ENCODE measurements around the gene SLC35B2.

The SLC35B2 gene, protein sequence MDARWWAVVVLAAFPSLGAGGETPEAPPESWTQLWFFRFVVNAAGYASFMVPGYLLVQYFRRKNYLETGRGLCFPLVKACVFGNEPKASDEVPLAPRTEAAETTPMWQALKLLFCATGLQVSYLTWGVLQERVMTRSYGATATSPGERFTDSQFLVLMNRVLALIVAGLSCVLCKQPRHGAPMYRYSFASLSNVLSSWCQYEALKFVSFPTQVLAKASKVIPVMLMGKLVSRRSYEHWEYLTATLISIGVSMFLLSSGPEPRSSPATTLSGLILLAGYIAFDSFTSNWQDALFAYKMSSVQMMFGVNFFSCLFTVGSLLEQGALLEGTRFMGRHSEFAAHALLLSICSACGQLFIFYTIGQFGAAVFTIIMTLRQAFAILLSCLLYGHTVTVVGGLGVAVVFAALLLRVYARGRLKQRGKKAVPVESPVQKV

DNA sequence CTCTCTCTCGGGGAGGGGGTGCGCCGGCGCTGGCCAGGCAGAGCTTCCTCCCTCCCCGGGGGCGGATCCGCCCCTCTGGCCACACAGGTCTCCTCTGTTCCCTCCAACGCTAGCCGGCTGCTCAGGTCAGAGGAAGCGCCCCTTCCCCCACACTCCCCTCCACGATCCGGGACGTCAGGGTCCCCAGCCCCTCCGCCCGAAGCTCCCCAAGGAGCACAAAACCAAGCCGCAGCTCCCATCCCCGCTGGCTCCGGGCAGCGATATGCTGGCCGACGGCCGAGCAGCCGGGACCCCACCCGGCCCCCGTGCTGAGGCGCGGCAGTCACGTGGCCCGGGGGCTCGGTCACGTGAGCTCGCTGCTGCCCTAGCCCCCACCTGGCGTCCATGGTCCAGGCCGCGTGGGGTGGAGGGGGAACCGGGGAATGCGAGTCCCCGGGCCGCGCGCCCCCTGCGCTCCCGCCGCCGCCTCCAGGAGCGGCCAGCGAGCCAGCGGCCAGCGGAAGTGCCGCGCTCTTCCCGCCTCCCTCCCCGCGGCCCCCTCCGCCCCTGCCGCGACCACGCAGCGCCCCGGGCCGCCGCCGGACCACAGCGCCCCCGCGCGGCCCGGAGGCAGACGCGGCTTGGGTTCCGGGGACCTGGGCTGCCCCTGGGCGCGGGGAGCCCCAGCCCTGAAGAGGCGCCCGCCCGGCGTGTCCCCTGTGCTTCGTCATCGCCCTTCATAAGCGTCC lies at the start of gene SLC35B2:
TSS of gene SLC35B2 (minus strand) at position 504 of the 728 bp plus-strand sequence. CDS start at position 386, 118 bp downstream.
- peak; percentile 45 to 94 (median 88) for DNase-seq

GRCh38 chr6:44306710-44307109 lies 49.4 kb upstream of the SLC35B2 start:
- DNase-seq = no peak

- DNase-seq = no peak
These were observed 47.9 kb upstream of the SLC35B2 start for GRCh38 chr6:44305200-44305725.

DNA sequence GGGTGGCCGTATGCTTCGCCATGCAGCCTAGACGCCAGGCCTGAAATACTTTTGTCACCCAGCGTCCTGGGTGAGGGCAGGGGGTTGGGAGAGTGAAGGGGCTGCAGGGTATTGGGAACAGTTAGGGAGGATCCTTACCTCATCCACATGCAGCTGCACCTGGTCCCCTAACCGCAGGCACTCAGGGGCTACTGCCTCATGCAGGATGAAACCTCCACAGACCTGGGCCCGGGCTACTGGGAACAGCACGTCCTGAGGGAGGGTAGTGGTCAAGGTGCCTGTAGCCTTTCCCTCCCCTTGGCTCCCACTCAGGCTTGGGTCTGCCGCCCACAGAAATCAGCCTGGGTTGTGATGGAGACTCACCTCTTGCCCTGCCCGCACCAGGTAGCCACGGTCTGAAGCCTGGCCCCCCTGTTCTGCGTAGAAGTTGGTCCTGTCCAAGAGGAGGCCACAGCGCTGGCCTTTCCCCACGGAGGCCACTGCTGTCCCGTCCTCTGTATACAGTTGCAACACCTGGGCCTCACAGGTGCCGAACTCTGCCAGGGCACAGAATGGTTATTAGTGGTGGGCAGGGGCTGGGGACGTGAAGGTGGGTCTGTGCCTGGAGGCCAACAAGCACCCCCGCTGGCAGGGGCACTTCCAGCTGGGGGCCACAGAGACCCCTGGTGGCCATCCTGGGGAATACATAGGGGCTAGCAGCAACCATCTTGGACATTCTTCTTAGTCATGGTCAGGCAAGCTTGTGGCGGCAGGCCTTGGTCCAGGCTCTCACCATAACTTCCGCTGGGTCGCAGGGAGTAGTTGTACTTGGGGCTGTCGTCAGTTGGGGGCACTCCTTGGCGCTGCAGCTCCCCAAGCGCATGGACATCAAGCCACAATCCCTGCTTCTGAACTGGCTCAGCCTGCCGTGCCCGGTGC lies 47.2 kb upstream of the SLC35B2 start:
- peak in 14 of 51 donors; percentile 6 to 41 (median 14) for DNase-seq

DNA sequence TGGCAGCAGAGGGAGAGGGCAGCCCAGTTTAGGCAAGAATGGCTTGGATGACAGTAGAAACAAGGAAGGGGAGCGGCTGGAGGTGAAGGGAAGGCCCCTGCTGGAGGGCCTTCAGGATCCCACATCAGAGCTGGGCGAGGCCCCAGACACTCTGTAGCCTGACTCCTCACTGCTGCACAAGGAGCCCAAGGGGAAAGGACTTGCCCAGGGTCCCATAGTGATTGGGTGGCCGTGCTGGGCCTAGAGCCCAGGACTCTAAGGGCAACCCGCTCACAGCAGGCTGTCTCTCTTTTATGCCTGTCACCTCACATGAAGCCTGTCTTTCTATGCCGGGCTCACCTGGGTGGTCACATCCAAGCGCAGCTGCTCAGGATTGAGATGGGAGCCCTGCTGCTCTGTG lies 46.5 kb upstream of the SLC35B2 start:
- DNase-seq = no peak

- DNase-seq = no peak
These were observed 45.5 kb upstream of the SLC35B2 start for GRCh38 chr6:44302856-44303255.

DNA sequence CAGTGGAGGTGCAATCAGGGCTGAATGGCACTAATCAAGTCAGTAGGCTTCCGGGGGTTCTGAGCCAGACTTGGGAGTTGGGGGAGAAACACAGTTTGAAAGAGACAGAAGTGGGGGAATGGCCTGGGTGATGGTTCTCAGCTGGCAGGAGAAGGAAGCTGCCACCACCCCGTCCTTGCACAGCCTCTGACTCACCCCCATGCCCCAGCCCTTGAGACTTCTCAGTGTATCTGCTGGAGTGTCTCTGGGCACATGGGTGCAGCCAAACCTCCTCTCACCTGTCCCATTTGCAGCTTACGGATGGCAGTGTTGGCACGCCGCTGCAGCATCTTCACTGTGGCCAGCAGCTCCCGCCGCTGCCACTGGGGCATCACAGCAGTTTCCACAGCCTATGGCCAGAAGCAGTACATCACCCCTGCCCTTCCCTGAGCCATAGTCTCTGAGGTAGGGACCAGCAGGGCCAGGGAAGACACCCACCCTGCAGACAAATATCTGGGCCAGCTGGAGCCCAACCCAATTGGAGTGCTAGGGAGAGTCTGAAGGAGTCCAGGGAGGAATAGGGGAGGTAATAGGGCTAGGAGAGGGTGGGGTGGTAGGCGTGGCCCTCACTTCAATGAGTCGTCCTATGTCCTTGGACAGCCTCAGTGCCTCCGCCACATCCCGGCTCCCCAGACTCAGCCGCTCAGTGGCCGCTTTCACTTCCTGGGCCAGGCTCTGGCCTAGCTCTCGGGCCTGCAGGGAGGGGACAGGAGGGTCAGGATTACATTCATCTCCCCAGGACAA lies 44.6 kb upstream of the SLC35B2 start:
- DNase-seq = no peak

GRCh38 chr6:44301106-44301505 lies 43.8 kb upstream of the SLC35B2 start:
- no peak for DNase-seq

GRCh38 chr6:44300292-44300823 lies 43.0 kb upstream of the SLC35B2 start:
- no peak for DNase-seq

- no peak for DNase-seq
These were observed 41.5 kb upstream of the SLC35B2 start for GRCh38 chr6:44298864-44299263.

- DNase-seq = no peak
These were observed 40.9 kb upstream of the SLC35B2 start for GRCh38 chr6:44298055-44298803.

GRCh38 chr6:44297063-44298038 lies 40.0 kb upstream of the SLC35B2 start:
- DNase-seq = peak in 32 of 51 donors; percentile 10 to 64 (median 36)

- DNase-seq = no peak
These were observed 37.8 kb upstream of the SLC35B2 start for GRCh38 chr6:44294832-44295791.

DNA sequence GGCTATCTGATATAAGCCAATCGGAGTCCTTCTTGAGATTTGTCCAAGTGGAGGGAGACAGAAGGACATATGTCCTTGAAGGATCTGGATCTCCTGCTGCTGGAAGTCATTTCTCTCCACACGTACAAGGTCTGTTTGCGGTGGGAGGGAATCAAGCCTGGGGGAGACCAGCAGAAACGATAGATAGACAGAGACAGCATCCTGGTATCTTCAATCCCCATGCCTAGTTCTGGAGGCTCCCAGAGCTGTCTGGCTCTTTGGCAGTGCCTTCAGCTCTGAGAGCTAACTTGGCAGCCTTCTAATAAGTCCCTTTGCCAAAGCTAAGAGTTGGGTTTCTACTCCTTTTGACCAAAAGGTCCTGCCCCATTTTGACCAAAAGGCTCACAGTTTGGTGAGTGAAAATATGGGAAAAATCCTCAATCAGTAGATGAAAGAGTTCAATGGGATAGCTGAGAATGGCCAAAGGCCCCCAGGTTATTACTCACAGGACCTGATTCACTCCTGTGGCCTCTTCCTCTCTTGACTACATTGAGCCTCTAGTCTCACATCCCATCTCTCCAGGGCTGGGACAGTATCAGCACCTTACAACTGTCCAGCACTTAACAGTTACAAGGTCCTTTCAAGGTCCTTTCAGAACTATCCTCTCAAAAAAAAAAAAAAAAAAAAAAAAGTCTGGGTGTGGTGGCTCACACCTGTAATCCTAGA lies 35.5 kb upstream of the SLC35B2 start:
- no peak for DNase-seq

GRCh38 chr6:44291841-44292240 lies 34.5 kb upstream of the SLC35B2 start:
- no peak for DNase-seq

GRCh38 chr6:44289726-44290260 lies 32.5 kb upstream of the SLC35B2 start:
- peak in 1 of 51 donors; percentile 72 for DNase-seq
